HFFc6 (cell line): ENCODE results near the gene PLXDC1. TPM values are rescaled to one million over a fixed set of nuclear protein-coding genes. Genes with fewer than 3 reads are reported as not detected.

ENCODE experiments used
- DNase-seq: peaks from one replicate; pipeline ENCODE4 v3.0.0-alpha.2; 2018
- H3K27ac Mint-ChIP-seq: 2 replicates; pipeline ENCODE4 v1.8.0; 2020; ENCODE audit warnings: mild to moderate bottlenecking, mixed read lengths
- H3K27me3 Mint-ChIP-seq: 2 replicates; pipeline ENCODE4 v1.8.0; 2021; ENCODE audit warnings: mild to moderate bottlenecking, moderate library complexity, mixed read lengths; ENCODE audit not compliant: insufficient read depth
- H3K36me3 Mint-ChIP-seq: 2 replicates; pipeline ENCODE4 v1.8.0; 2021; ENCODE audit warnings: low read depth, mixed read lengths
- H3K4me1 Mint-ChIP-seq: 2 replicates; pipeline ENCODE4 v1.8.0; 2020; ENCODE audit warnings: low read depth, mixed read lengths
- H3K4me3 Mint-ChIP-seq: 2 replicates; pipeline ENCODE4 v1.8.0; 2020; ENCODE audit warnings: mild to moderate bottlenecking, moderate library complexity, mixed read lengths
- H3K9me3 Mint-ChIP-seq: 2 replicates; pipeline ENCODE4 v1.8.0; 2020; ENCODE audit warnings: mild to moderate bottlenecking, mixed read lengths
- CTCF ChIP-seq: fragments of 200-600 bp; sonication (generic); IDR thresholded peaks from 2 replicates; pipeline ENCODE4 v1.5.0; 2021; ENCODE audit warnings: antibody characterized with exemption, mild to moderate bottlenecking
- total RNA-seq, 6 experiments: library from RNA; stranded (reverse); fragmentation: NEBNext Ultra II Directional; extraction: Animal tissue kit (Norgen Biotek cat#: 25700); gene quantifications; 2 replicates in 1 of 6; 3 replicates in 5 of 6; pipeline ENCODE4 v1.2.3, GENCODE V29; 2021

PLXDC1 gene
- total RNA-seq, 6 experiments from 2014 or later: 0.20 to 2.2 (median 0.69) TPM

GRCh38 chr17:39167476-39167875 lies 16.0 kb upstream of the PLXDC1 start:
- peaks cover 27% of the 10 kb centered on the region for H3K4me1 Mint-ChIP-seq
- H3K27ac Mint-ChIP-seq: 0 out of 2 replicates have a peak overlapping the region, but pooled peaks have one; percentile 4
- no peak for TF ChIP-seq CTCF
- peak overlapping the region; percentile 7; the same call in 1 of the 2 replicates for H3K4me3 Mint-ChIP-seq
- peaks cover 4% of the 10 kb centered on the region; the same call in 1 of the 2 replicates for H3K36me3 Mint-ChIP-seq
- peaks cover 30% of the 10 kb centered on the region for H3K27me3 Mint-ChIP-seq
- H3K9me3 Mint-ChIP-seq: peaks cover 7% of the 10 kb centered on the region; the same call in 1 of the 2 replicates
- no peak for DNase-seq

GRCh38 chr17:39166437-39167335 lies 15.2 kb upstream of the PLXDC1 start:
- Mint-ChIP-seq H3K4me3 (0 out of 2 replicates have a peak overlapping the region, but pooled peaks have one; percentile 7), H3K27ac (0 out of 2 replicates have a peak overlapping the region, but pooled peaks have one; percentile 4), H3K4me1 (peaks cover 27% of the 10 kb centered on the region), H3K9me3 (peaks cover 7% of the 10 kb centered on the region; the same call in 1 of the 2 replicates), H3K36me3 (peaks cover 4% of the 10 kb centered on the region; the same call in 1 of the 2 replicates), H3K27me3 (peaks cover 30% of the 10 kb centered on the region)
- TF ChIP-seq CTCF: no peak
- DNase-seq: no peak

GRCh38 chr17:39165841-39166349 lies 14.5 kb upstream of the PLXDC1 start, which contains the start of gene ARL5C:
TSS of gene ARL5C (minus strand) at chr17:39166161. CDS start at chr17:39165760, 401 bp downstream.
- DNase-seq: no peak
- Mint-ChIP-seq H3K27me3 (peaks cover 26% of the 10 kb centered on the region), H3K4me1 (peaks cover 27% of the 10 kb centered on the region), H3K9me3 (peaks cover 7% of the 10 kb centered on the region; the same call in 1 of the 2 replicates), H3K36me3 (peaks cover 4% of the 10 kb centered on the region; the same call in 1 of the 2 replicates), H3K27ac (peak within 1 kb of the TSS; percentile 9; the same call in 1 of the 2 replicates), H3K4me3 (peak within 1 kb of the TSS; percentile 79)
- no peak for TF ChIP-seq CTCF

GRCh38 chr17:39165178-39165840 lies 13.9 kb upstream of the PLXDC1 start:
- peaks cover 27% of the 10 kb centered on the region for H3K4me1 Mint-ChIP-seq
- H3K4me3 Mint-ChIP-seq: peak overlapping the region; percentile 79
- H3K9me3 Mint-ChIP-seq: peaks cover 7% of the 10 kb centered on the region; the same call in 1 of the 2 replicates
- peaks cover 4% of the 10 kb centered on the region; the same call in 1 of the 2 replicates for H3K36me3 Mint-ChIP-seq
- DNase-seq: no peak
- no peak for TF ChIP-seq CTCF
- H3K27me3 Mint-ChIP-seq: peaks cover 26% of the 10 kb centered on the region
- H3K27ac Mint-ChIP-seq: peak overlapping the region; percentile 9; the same call in 1 of the 2 replicates

GRCh38 chr17:39164675-39165143 lies 13.3 kb upstream of the PLXDC1 start:
- Mint-ChIP-seq H3K36me3 (peaks cover 4% of the 10 kb centered on the region; the same call in 1 of the 2 replicates), H3K4me1 (peaks cover 27% of the 10 kb centered on the region), H3K4me3 (peak overlapping the region; percentile 79), H3K27ac (peak overlapping the region; percentile 9; the same call in 1 of the 2 replicates), H3K27me3 (peaks cover 24% of the 10 kb centered on the region), H3K9me3 (peaks cover 7% of the 10 kb centered on the region; the same call in 1 of the 2 replicates)
- TF ChIP-seq CTCF: peak; percentile 85
- DNase-seq: peak; percentile 95
